SJCRH30 (cell line): Measurements from ENCODE around the gene LIG1. TPM values are rescaled to one million over a fixed set of nuclear protein-coding genes. Genes with fewer than 3 reads are reported as not detected.

ENCODE experiments used
- DNase-seq, 2 experiments: peaks; one replicate each; pipeline ENCODE4 v3.0.0-alpha.2; 2015 to 2020
- H3K27ac ChIP-seq: fragments of 250-450 bp; sonication (Bioruptor Pico); 2 replicates; pipeline ENCODE4 v1.5.1; 2020; ENCODE audit warnings: mild to moderate bottlenecking, moderate library complexity
- H3K27me3 ChIP-seq: fragments of 250-450 bp; sonication (Bioruptor Pico); 2 replicates; pipeline ENCODE4 v1.5.1; 2020; ENCODE audit warnings: mild to moderate bottlenecking, moderate library complexity
- H3K36me3 ChIP-seq: fragments of 250-450 bp; sonication (Bioruptor Pico); 2 replicates; pipeline ENCODE4 v1.5.1; 2020; ENCODE audit warnings: mild to moderate bottlenecking, moderate library complexity
- H3K4me1 ChIP-seq: fragments of 250-450 bp; sonication (Bioruptor Pico); 2 replicates; pipeline ENCODE4 v1.5.1; 2020; ENCODE audit warnings: mild to moderate bottlenecking, moderate library complexity
- H3K4me3 ChIP-seq: fragments of 250-450 bp; sonication (Bioruptor Pico); 2 replicates; pipeline ENCODE4 v1.5.1; 2020; ENCODE audit warnings: mild to moderate bottlenecking, moderate library complexity
- H3K9me3 ChIP-seq: fragments of 250-450 bp; sonication (Bioruptor Pico); replicated peaks from 2 replicates; pipeline ENCODE4 v1.5.1; 2020; ENCODE audit warnings: mild to moderate bottlenecking, moderate library complexity
- total RNA-seq: library from RNA; depleted of rRNA; stranded (reverse); fragments of >200 nt; shearing (Covaris generic); gene quantifications from 2 replicates; pipeline ENCODE4 v1.2.3, GENCODE V29; 2014

Gene LIG1
- total RNA-seq, 1 experiment from 2014 or later: 72.7 TPM

DNA sequence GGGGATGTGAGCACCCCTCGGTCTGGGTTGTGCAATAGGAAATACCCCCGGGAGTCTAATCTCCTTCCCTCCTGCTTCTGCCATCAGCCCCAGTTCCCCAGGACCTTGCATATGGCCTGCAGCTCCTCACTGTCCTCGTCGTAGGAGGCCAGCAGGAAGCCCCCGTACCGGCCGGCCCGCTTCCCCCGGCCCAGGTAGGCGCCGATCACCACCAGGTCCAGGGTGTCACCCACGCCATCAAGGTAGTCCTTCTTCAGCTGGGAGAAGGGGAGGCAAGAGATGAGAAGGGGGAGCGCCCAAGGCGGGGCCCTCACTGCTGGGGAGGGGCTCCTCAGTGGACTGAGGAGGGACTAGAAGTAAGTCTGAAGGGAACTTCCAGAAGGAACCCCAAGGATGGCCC lies 49.1 kb downstream of the LIG1 start:
- H3K36me3 ChIP-seq: peaks cover 32% of the 10 kb centered on the region
- no peak for DNase-seq
- H3K27me3 ChIP-seq: no peaks in the 10 kb centered on the region
- H3K4me3 ChIP-seq: no peak overlapping the region
- no peaks in the 10 kb centered on the region for H3K9me3 ChIP-seq
- H3K4me1 ChIP-seq: peaks cover 12% of the 10 kb centered on the region
- no peak overlapping the region for H3K27ac ChIP-seq

DNA sequence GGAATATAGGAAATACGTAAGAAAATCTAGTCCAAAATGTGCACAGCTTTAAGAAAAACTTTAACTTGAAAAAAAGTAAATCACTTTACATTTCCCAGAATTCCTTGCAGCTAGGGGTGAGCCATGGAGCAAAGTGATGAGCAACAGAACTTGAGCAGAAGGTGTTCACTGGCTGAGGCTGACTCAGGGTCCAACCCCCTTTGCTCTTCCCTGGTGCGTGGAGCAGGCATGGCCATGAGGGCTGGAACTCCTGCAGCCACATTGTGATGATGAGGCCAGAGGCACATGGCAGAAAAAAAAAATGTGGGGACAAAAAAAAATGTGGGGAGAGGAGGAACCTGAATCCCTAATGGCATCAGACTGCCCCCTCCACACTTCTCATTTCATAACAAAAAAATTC lies 49.6 kb downstream of the LIG1 start:
- peaks cover 12% of the 10 kb centered on the region for H3K4me1 ChIP-seq
- no peak overlapping the region for H3K4me3 ChIP-seq
- no peak overlapping the region for H3K27ac ChIP-seq
- no peak for DNase-seq
- peaks cover 30% of the 10 kb centered on the region for H3K36me3 ChIP-seq
- H3K27me3 ChIP-seq: no peaks in the 10 kb centered on the region
- H3K9me3 ChIP-seq: no peaks in the 10 kb centered on the region

DNA sequence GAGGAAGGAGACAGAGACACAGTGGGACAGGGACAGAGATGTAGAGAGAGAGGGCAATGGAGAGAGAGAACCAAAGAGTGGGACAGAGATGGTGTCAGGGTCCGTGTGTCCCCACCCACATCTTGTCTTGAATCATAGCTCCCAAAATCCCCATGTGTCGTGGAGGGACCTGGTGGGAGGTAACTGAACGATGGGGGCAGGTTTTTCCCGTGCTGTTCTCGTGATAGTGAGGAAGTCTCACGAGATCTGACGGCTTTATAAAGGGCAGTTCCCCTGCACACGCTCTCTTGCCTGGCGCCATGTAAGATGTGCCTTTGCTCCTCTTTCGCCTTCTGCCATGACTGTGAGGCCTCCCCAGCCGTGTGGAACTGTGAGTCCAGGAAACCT lies 52.0 kb downstream of the LIG1 start:
- no peak for DNase-seq
- Histone ChIP-seq H3K27me3 (no peaks in the 10 kb centered on the region), H3K4me1 (no peaks in the 10 kb centered on the region), H3K9me3 (no peaks in the 10 kb centered on the region), H3K36me3 (peaks cover 28% of the 10 kb centered on the region), H3K27ac (no peak overlapping the region), H3K4me3 (no peak overlapping the region)

DNA sequence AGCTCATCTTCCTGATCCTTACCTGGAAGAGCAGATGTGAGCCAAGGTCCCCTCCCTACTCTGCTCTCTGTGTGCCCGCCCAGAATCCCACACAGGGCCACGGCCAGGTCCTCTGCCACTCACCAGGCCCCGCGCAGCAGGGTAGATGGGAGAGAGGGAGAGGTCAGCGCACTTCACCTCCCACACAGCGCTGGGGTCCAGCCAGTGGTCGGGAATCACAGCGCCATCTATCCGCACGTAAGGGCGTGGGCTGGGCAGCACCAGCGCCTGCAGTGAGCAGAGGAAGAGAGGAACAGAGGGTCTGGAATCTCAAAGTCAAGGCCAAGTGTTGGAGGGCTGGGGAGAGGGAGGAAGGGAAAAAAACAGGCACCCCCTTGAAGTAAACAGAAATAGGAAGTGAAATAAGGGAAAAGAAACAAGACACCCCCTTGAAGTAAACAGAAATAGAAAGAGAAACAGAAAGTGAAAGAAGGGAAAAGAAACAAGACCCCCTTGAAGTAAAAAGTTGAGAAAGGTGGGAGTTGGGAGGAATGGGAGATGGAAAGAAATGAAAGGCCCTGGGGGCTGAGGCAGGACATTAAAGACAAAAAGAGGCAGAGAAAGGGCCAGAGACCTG lies 52.5 kb downstream of the LIG1 start:
- no peaks in the 10 kb centered on the region for H3K9me3 ChIP-seq
- H3K27ac ChIP-seq: no peak overlapping the region
- peaks cover 28% of the 10 kb centered on the region for H3K36me3 ChIP-seq
- no peak for DNase-seq
- H3K27me3 ChIP-seq: no peaks in the 10 kb centered on the region
- no peak overlapping the region for H3K4me3 ChIP-seq
- H3K4me1 ChIP-seq: no peaks in the 10 kb centered on the region

DNA sequence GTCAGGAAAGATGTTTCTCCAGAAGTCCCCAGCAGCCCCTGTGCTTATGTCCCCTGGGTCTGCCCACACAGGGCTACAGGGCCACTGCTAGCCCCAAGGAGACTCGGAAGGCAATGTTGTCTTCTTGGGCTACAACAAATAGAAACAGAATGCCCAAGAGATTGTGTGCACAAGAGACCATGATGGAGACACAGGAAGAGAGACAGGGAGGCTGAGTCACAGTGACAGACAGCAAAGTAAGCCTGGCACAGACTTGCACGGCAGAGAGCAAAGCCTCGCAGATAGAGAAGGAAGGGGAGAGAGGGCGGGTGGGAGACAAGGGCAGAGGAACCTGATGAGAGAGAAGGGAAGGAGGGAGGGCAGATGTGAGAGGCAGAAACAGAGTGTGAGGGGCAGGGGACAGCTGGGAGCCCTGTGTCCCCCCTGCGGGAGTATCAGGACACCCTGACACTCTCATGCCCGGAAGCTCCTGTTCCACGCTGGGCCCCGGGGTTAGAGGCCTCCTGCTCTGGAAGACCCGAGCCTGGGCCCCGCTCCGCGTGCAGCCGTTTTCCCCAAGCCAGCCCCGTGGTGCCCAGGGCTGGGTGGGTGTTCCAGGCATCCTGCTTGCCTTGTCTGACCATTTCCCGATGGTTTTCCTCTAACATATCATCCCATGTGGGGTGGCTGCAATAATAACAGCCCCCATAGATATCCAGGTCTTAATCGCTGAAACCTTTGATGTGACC lies 56.8 kb downstream of the LIG1 start:
- Histone ChIP-seq H3K27me3 (no peaks in the 10 kb centered on the region), H3K36me3 (peaks cover 14% of the 10 kb centered on the region), H3K4me1 (peaks cover 5% of the 10 kb centered on the region; the same call in 1 of the 2 replicates), H3K9me3 (no peaks in the 10 kb centered on the region), H3K4me3 (no peak overlapping the region), H3K27ac (no peak overlapping the region)
- no peak for DNase-seq

DNA sequence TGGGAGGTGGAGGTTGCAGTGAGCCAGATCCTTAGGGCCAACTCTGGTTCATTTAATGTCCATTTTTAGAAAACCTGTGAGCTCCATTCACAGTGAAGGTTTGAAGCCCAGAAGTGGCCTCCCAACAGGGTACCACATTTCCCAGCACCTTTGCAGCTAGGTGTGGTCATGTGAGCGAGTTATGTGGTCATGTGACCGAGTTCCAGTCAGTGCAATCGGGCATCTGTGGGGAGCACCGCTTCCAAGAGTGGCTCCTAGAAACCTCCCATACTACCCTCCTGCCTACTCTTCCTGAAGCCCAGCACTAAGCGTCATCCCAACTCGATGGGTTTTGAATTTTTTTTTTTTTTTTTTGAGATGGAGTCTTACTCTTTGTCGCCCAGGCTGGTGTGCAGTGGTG lies 58.9 kb downstream of the LIG1 start:
- peaks cover 5% of the 10 kb centered on the region; the same call in 1 of the 2 replicates for H3K4me1 ChIP-seq
- H3K9me3 ChIP-seq: no peaks in the 10 kb centered on the region
- no peak overlapping the region; the same call in 1 of the 2 replicates for H3K4me3 ChIP-seq
- H3K27me3 ChIP-seq: no peaks in the 10 kb centered on the region
- peaks cover 4% of the 10 kb centered on the region; the same call in 1 of the 2 replicates for H3K36me3 ChIP-seq
- no peak for DNase-seq
- H3K27ac ChIP-seq: peak overlapping the region; percentile 87

DNA sequence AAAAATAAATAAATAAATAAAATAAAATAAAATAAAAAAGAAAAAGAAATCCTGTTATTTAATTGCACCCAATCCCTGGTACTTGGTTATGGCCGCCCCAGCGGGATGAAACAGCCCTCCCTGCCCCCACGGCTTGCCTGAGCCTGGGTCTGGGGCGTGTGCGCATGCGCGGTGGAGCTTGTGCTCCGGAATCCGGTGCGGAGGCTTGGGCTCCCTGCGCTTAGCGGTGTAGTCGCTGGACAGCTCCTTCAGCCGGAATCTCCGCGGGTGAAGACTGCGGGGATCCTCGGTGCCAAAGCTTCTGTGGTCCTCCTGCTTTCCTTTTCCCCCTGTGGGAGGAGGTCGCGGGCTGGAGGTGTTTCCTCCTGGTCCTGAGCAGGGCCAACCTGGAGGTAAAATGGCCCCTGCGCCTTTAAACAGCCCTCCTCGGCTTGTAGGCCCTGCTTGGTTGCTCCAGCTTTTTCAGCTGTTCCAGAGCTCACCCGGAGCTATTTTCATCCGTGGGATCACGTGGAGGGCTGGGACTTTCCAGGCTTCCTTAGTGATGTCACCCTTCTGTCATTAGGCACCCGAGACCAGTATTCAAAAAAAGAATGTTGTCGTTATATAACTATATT lies 59.7 kb downstream of the LIG1 start, which contains the start of gene PLA2G4C:
Gene PLA2G4C (minus strand): TSS at position 468 of the 617 bp plus-strand sequence. CDS start 4,288 bp downstream, outside the sequence.
- Histone ChIP-seq H3K36me3 (peaks cover 4% of the 10 kb centered on the region; the same call in 1 of the 2 replicates), H3K4me3 (peak within 1 kb of the TSS; percentile 62), H3K27me3 (no peaks in the 10 kb centered on the region), H3K27ac (peak within 1 kb of the TSS; percentile 87), H3K9me3 (no peaks in the 10 kb centered on the region), H3K4me1 (peaks cover 5% of the 10 kb centered on the region; the same call in 1 of the 2 replicates)
- peak; percentile 93 to 96 for DNase-seq

DNA sequence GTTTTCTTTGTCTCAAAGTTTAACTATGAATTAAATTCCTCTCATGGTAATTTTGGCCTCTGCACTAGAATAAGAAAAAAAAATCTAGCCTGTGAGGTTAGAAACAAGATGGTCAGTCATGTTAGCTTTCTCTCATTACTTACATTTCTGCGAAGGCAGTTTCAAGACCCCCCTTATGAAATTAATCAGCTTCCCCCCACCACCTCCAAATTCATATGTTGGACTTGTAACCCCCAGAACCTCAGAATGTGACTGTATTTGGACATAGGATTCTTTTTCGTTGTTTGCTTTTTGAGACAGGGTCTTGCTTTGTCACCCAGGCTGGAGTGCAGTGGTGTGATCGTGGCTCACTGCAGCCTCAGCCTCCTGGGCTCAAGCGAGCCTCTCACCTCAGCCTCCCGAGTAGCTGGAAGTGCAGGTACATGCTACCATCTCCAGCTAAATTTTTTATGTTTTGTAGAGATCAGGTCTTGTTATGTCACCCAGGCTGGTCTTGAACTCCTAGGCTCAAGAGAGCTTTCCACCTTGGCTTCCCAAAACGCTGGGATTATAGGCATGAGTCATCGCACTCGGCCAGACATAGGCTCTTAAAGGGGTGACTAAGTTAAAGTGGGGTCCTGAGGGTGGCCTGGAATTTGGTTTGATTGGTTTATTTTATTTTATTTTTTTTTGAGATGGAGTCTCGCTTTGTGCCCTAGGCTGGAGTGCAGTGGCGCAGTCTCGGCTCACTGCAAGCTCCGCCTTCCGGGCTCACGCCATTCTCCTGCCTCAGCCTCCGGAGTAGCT lies 61.0 kb downstream of the LIG1 start:
- Histone ChIP-seq H3K27ac (no peak overlapping the region), H3K4me1 (peaks cover 5% of the 10 kb centered on the region; the same call in 1 of the 2 replicates), H3K9me3 (no peaks in the 10 kb centered on the region), H3K36me3 (peaks cover 2% of the 10 kb centered on the region; the same call in 1 of the 2 replicates), H3K4me3 (no peak overlapping the region), H3K27me3 (no peaks in the 10 kb centered on the region)
- DNase-seq: no peak

DNA sequence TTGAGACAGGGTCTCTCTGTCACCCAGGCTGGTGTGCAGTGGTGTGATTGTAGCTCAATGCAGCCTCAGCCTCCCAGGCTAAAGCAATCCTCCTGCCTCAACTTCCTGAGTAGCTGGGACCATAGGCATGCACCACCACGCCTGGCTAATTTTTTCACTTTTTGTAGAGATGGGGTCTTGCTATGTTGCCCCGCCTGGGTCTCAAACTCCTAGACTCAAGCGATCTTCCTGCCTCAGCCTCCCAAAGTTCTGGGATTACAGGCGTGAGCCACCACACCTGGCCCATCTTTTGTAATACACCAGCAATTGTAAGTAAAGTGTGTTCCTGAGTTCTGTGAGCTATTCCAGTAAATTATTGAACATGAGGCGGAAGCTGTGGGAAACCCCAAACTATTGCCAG lies 66.2 kb downstream of the LIG1 start:
- no peak for DNase-seq
- no peaks in the 10 kb centered on the region for H3K36me3 ChIP-seq
- no peak overlapping the region for H3K27ac ChIP-seq

DNA sequence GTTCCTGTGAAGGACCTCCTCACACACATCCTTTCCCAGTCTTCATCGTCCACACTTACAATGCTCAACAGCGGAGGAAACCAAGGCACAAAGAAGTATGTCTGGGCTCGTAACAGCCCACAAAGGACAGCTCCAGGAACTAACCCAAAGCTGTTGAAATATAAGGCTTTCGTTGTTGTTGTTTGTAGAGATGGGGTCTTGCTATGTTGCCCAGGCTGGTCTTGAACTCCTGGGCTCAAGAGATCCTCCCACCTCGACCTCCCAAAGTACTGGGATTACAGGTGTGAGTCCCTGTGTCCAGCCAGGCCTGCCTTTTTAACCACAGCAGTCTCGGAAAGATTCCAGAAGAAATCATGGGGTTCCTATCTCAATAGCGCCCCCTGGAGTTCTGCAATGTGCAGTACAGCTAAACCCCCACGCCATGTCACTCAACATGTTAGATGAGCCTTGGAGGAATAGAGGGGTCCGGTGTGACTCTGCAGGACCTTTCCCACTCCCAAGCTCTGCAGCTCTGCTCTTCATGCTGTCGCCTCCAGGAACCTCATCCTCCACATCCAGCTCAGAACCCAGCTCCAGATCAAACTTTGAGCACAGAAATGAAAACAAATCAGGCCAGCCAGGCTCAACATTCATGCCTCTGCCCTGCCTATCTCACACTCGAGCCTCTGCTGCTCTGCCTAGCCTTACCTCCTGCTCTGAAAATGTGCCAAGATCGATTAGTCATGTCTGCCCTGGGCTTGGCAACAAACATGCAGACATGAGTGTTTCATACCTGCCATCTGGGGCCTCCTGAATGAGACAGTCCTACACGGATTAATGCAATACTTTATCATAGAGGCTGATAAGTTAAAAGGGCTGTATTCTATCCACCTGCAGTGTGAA lies 67.0 kb downstream of the LIG1 start:
- no peaks in the 10 kb centered on the region for H3K36me3 ChIP-seq
- DNase-seq: peak; percentile 43 to 71
- no peak overlapping the region for H3K27ac ChIP-seq
- no peaks in the 10 kb centered on the region for H3K27me3 ChIP-seq
- no peak overlapping the region for H3K4me3 ChIP-seq
- no peaks in the 10 kb centered on the region for H3K9me3 ChIP-seq
- H3K4me1 ChIP-seq: no peaks in the 10 kb centered on the region

More for the DNA sequence above, 66.2 kb downstream of the LIG1 start:
- H3K4me3 ChIP-seq: no peak overlapping the region
- H3K27me3 ChIP-seq: no peaks in the 10 kb centered on the region
- H3K4me1 ChIP-seq: no peaks in the 10 kb centered on the region
- no peaks in the 10 kb centered on the region for H3K9me3 ChIP-seq

DNA sequence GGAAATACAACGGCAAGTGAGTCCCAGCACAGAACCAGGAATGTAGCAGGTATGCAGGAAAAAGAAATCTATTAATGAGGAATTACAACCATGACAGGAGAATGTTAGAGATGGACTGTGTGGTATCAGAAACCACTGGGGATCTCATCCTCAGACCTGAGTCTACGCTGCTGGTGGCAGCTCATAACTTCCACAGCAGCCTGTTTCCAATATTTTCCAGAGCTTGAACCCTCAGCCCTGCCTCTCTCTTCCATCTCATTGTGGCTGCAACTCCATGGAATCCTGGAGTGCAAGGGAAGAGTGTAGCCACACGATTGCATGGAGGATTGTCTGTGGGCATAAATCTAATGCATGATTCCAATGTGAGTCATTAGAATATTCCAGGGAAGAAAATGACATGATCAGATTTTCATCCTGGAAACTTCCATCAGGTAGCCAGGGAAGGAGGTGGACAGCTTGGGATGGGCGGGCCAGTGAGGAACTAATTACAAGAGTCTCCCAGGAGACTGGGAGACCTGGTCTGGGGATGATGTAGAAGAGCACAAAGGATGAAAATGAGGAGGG lies 74.5 kb downstream of the LIG1 start:
- DNase-seq: no peak
- Histone ChIP-seq H3K4me3 (no peak overlapping the region), H3K9me3 (no peaks in the 10 kb centered on the region), H3K4me1 (no peaks in the 10 kb centered on the region), H3K36me3 (no peaks in the 10 kb centered on the region), H3K27me3 (no peaks in the 10 kb centered on the region), H3K27ac (no peak overlapping the region)

DNA sequence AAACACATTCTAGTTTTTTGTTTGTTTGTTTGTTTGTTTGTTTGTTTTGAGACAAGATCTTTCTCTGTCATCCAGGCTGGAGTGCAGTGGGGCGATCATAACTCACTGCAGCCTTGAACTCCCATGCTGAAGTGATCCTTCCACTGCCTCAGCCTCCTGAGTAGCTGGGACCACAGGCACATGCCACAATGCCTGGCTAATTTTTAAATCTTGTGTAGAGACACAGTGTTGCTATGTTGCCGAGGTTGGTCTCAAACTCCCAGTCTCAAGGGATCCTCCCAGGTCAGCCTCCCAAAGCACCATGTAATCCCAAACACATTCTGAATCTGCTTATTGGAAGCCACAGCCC lies 75.3 kb downstream of the LIG1 start:
- no peaks in the 10 kb centered on the region for H3K9me3 ChIP-seq
- H3K27me3 ChIP-seq: no peaks in the 10 kb centered on the region
- no peak overlapping the region for H3K4me3 ChIP-seq
- H3K27ac ChIP-seq: no peak overlapping the region
- H3K36me3 ChIP-seq: no peaks in the 10 kb centered on the region
- no peaks in the 10 kb centered on the region for H3K4me1 ChIP-seq
- no peak for DNase-seq

DNA sequence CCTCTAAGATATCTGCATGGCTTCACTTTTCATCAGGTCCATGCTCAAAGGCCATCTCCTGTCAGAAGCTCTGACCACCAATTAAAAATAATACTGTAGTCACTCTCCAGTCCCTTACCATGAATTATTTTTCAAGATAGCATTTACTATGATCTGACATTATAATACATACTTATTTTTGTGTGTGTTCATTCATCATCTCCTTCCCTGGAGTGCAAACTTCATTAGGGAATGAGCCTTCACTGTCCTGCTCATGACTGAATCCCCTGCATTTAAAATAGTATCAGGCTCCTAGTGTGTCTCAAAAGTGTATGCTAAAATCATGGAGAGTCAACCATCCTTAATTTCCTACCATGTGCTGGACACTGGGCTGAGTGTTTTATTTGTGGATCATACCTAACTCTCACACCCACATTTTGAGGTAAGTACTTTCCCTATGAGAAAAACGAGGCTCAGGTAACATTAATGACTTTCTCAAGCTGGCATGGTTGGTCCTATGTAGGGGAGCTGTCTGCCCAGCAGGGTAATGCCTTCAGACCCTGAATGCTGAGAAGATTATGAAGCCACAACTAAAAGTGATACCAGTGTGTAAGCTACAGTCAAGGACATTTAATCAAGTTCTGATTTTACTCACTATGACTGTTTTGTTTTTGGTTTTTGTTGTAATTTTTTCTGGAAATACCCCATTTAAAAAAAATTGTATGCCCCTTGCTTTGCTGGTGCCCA lies 75.9 kb downstream of the LIG1 start:
- Histone ChIP-seq H3K4me1 (no peaks in the 10 kb centered on the region), H3K27me3 (no peaks in the 10 kb centered on the region), H3K36me3 (no peaks in the 10 kb centered on the region), H3K9me3 (no peaks in the 10 kb centered on the region), H3K27ac (no peak overlapping the region), H3K4me3 (no peak overlapping the region)
- DNase-seq: no peak
